GM18502 (cell line): ENCODE results near the gene VAC14.
"Not testable (repeated sequence)": the region's sequence is repeated elsewhere in the genome, so short reads cannot be mapped to it uniquely, and the experiment has no call there.

Experiments used
- ATAC-seq: cut with Tn5 transposase; IDR thresholded peaks from one replicate; pipeline ENCODE4 v1.9.1; 2021; ENCODE audit warnings: mild to moderate bottlenecking; ENCODE audit not compliant: unreplicated experiment, poor library complexity

Gene VAC14

DNA sequence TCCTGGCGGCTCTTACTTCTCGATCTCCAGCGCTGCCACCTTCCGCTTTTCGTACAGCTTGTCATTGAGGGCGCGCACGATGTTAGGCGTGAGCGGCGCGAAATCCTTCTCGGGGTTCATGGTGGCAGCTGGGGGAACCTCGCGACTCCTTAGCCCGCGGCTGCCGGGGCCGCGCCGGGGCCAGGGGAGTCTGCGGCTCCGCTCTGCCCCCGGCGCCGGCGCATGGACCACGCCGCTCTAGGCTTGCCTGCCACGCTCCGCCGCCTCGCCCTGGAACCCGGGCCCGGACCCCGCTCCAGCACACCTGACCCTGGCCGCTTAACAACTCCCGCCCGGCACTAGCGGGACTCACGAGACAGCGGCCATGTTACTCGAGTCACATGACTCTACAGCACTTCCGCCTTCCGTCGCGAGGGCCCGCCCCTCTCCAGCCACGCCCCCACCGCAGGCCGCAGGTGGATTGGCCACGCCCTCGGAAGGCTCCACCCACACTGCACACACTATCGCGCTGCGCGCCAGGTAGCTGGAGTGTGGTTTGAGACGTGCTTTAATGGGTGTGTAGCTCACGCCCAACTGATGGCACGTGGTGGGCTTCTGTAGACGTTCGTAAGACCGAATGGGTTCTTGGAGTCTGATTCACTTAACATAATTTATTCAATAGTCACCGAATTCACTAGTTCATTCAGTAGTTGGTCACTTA is at the start of gene VAC14:
Gene VAC14 (minus strand): TSS at position 378 of the 700 bp plus-strand sequence. CDS start 258 bp downstream, at position 120.
- ATAC-seq, result peak; percentile 95

DNA sequence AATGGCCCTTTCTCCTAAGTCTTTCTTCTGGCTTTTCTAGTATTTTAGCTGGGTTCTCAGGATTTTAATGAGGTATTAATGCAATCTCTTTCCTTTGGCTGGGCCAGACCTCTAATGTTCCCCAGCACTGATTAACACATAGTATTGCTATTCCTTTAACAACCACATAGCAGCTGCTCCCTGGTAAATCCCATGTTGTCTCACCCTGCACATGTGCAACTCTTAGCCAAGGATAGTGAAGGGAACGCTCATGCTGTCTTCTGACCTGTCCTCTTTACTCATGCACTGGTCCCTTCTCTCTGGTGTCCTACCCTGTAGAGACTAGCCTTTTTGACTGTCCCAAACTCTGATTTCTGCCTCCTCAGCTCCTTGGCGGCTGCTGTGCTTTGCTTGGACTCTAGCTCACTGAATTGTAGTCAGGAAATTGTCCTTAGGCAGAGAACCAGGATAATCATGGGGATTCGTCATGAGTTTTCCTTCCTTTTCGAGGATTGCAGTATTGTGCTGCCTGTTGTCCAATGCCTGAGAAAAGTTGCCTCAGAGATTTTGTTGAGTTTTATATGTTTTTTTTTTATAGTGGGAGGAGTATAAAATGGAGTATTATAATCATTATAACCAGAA is 22.6 kb upstream of the VAC14 start:
- ATAC-seq, result not testable (repeated sequence)

DNA sequence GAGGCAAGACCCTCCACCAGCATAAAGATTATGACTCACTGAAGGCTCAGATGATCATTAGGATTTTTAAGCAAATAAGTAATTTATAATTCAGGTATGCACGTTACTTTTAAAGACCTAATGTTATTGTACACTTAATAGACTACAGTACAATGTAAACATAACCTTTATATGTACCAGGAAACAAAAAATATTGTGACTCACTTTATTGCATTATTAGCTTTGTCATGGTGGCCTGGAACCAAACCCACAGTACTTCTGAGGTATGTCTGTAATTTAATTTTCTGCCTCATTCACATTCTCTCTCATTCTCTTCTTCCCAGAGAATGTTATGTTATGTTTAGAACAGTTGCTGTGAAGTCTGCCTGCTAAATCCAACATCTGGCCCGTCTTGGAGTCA is 21.8 kb upstream of the VAC14 start:
- ATAC-seq, result not testable (repeated sequence)

DNA sequence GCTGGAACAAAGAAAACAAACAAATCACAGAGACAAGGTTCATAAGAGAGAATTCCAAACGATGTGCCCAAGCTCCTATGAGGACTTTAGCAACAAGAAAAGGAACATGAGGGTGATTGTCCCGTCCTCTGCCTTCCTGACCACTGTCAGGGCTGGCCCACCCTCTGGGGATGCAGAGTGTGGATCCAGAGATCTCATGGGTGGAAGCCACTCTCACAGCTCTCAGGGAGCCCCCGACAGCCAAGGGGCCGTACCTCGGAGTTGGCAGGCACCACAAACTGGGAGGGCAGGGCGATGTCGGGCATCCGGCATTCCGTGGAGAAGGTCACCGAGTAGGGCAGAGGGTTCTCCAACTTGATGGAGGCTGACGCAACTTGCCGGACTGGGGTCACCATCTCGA is 17.1 kb upstream of the VAC14 start:
- ATAC-seq, result not testable (repeated sequence)

DNA sequence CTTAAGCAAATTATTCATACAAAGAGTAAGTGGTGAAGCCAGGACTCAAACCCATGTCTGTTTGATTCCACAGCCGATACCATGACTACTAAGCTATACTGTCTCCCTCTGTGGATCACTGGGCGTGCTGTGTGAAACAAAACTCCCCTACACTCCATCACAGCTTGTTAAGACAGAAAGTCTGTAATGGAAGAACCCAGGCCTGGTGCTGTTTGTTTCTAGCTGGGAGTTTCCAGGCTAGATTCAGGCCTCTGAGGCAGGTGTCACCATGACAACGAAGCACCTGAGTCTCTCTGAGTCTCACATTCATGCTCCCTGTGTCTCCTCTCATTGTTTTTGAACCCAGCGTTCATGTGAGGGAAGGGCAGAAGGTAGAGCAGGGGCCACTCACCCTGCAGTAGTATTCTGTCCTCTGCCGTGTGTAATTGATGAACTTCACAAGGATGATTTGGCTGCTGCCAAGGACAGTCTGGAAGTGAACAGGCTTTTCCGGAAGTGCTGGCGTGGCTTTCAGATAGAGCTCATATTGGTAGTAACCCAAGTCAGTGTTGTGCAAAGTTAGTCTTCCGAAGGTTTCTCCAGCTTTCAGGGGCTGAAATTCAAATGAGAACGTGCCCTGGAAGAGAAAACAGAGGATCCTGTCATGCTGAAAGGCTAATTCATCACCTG is 8.6 kb upstream of the VAC14 start:
- ATAC-seq, result peak; percentile 73

DNA sequence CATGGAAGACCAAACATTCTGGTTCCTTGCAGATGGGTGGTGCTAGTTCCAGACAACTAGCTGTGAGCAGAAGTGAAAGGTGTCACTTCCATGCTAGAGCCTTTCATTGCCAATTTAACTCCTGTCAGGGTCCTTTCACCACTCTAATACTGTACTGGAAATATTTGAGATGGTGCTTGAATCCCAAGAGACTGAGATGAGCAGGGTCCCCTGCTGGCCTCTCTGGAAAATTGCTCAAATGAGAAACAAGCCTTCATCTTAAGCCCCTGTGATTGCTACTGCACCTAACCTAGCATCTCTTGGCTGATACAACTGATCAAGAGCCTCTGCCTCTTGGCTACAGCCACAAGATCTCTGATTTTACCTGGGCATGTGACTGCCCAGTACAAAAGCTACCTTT is 7.4 kb upstream of the VAC14 start:
- ATAC-seq, result no peak

DNA sequence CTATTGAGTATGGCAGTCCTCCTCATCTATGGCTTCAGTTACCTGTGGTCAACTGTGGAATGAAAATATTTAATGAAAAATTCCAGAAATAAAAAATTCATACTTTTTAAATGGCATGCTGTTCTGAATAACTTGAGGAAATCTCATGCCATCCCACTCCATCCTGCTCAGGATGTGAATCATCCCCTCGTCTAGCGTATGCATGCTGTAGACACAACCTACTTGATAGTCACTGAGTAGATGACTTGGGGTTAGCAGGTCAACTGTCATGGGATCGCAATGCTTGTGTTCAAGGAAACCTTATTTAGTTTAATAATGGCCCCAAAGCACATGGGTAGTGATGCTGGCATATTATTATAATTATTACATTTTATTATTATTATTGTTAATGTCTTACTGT is 4.8 kb upstream of the VAC14 start:
- no peak for ATAC-seq

DNA sequence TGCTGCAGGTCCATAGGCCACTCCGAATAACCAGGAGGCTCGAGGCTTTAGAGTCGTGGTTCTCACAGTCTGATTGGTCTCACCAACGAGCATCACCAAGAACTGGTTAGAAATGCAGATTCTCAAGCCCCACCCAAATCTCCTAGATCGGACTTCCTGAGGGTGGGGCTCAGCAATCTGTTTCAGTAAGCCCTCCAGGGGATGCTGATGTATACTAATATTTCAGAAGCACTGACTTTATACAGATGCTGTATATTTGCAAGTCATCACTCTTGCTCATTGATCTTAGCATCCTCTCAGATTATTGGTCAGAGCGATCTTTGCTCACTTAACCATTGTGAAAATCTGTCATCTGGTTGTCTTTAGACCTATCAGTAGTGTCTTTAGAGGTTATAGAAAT is 4.4 kb upstream of the VAC14 start:
- no peak for ATAC-seq

DNA sequence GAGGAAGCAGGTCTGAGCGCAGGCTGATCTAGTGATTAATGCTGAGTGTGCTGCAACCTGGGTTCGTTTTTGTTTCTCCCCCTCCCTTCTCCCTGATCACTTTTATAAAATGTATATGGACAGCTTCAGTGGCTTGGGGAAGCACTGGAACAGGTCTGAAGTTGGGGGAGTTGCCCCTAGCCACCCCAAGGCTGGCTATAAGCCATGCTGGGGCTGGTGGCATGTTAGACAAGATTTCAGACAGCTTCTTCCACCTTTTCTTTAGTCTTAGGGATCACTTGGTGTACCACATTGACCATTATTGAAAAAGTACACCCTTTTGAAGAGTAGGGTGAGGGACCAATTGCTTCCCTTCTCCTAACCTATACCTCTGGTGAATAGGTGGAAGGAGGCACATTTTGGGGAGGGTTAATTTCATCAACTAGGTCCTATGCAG is 3.8 kb upstream of the VAC14 start:
- ATAC-seq, result no peak

DNA sequence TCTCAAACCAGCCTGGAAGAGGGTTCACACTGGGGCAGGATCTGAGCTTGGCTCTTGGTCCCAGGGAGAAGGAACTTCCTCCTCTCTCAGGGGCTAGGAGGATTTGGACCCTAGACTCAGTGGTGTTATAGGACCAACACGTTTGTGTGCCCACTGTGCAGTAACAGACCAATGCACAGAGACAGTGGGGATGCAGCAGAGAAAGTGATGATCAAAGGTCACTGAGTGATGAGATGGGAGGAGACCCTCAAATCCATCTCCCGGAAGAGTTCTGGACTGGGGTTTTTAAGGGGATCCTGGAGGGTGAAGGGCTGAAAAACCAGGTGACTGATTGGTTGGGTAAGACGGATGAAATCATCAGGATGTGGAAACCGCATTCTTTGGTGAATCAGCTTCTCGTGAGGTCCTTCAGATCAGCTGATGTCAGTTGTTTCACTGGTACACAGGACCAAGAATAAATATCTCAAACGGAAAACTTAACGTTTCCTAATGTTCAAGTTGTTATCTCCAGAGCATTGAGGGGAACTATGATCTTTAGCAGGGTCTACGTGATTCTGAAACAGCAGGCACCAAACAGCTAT is 3.3 kb upstream of the VAC14 start:
- ATAC-seq, result no peak

DNA sequence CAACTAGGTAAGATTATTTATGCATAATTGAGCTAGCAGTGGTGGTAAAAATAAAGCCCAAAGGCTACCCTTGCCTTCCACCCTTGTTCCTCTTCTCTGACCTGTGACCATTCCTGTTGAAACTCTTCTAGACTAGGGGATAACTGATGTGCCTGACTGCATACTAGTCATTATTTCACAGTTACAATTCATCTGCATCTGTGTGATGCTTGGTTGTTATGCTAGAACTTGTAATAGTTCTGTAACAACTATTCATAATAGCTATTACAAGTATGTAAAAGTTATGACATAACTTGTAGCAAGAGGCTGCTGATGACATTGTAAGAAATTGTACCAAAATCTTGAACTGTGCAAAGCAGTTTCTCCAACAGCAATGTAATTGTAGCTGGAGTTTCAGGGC is 2.4 kb upstream of the VAC14 start:
- no peak for ATAC-seq

DNA sequence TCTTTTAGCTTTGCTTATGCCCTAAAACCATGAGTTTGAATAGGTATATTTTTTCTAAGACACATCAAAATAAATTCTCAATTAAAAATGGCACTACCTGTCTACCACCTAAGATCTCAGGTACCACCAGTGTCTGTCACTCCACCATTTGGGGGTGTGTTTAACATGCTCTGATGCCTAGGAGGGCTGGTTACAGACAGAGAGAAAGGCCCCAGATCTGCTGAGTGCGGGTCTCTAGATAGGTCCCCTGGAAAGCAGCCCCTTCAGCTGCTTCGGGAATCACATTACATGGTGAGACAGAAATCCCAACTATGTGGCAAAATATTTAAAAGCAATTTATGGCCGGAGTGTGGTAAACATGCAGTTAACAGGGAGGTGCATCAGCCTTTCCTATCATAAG is 653 bp upstream of the VAC14 start:
- ATAC-seq, result no peak

DNA sequence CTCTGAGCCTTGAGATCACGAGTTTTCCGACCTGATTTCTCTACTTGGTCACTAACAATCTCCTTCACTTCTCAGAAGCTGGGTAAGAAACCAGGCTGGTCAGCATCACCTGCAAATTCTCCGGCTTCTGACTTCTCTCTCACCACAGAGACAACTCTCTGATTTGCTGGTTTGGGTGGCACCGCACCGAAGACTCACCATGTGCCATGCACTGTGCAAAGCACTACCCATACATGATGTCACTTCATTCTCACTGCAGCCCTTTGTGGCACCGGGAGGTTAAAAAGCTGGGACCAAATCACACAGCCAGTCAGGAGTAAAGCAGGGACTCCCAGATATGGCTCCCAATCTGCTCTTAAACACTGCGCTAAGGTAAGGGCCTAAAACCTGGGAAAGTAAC is 647 bp downstream of the VAC14 start:
- ATAC-seq, result no peak

DNA sequence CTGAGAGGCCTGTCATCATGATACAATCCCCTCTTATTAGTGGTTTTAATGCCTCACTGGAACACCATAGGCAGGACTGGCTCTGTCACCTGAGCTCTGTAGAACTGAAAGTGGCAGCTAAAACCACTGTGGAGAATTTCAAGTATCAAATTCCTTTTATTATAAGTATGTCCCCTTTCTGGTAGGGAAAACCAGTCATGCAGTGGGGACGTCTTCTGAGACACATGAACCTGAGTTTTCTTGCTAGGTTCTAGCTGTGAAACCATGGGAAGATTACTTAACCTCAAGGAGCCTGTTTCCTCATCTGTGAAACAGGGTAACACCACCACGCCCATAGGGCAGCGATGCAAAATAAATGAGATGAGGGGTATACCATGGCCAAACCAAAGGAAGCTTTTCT is 4.7 kb downstream of the VAC14 start:
- ATAC-seq, result no peak

DNA sequence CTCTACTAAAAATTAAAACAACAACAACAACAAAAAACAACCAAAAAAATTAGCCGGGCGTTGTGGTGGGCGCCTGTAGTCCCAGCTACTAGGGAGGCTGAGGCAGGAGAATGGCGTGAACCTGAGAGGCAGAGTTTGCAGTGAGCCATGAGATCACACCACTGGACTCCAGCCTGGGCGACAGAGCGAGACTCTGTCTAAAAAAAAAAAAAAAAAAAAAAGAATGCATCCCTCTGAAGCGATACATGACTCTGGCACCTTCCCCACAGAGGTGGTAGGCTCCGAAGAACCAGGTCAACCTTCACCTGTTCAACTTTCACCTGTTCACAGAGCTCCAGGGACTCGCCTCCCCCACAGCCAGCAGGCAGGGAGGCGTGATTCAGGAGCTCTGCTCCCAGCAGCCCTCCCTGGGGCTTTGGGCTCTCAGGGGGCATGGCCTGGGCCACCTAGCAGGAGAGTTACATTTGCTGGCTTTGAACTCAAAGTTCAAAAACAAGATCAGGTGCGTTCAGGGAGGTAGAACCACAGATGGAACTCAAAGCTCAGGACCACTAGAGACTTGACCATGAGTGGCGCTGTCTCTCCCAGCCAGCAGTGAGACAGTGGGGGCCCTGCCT is 5.6 kb downstream of the VAC14 start:
- ATAC-seq, result no peak

DNA sequence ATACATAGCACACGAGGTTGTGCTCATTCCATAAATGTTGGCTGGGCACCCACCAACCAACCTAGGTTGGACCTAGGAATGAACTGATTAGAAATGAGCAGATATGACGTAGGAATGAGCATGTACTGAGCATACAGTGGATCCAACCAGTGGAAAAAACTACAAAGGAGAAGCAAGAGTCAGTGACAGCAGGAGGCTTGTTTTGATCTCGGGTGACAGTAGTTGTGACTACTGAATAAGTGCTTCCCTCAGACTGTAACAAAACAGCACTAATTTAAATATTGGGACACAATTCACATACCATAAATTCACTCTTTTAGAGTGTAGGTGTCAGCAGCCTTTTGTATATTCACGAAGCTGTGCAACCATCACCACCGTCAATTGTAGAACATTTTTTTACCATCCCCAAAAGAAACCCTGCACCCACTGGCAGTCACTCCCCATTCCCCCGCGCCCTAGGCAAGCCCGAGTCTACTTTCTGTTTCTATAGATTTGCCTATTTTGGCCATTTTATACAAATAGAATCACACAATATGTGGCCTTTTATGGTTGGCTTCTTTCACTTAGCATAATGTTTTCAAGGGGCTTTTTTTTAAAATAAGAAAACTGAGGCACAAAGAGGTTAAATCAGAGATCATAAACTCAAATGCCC is 7.0 kb downstream of the VAC14 start:
- peak; percentile 58 for ATAC-seq

DNA sequence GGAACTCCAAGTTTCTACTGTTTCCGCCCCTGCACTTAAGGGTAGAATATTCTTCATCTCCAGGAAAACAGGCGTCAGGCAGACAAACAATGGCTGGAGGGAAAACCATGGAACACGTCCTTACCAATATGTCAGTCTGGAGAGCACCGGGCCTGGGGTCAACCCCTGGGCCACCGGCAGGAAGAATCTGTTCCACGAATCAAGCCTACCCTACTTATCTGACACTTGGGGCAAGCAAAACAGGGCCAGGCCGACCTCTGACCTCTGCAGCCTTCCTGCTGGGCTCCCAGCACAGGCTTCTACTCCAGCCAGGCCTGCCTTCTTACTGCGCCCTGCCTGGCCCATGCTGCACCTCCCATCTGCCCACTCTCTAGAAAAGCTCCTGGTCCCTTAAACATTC is 10.1 kb downstream of the VAC14 start:
- ATAC-seq, result no peak

DNA sequence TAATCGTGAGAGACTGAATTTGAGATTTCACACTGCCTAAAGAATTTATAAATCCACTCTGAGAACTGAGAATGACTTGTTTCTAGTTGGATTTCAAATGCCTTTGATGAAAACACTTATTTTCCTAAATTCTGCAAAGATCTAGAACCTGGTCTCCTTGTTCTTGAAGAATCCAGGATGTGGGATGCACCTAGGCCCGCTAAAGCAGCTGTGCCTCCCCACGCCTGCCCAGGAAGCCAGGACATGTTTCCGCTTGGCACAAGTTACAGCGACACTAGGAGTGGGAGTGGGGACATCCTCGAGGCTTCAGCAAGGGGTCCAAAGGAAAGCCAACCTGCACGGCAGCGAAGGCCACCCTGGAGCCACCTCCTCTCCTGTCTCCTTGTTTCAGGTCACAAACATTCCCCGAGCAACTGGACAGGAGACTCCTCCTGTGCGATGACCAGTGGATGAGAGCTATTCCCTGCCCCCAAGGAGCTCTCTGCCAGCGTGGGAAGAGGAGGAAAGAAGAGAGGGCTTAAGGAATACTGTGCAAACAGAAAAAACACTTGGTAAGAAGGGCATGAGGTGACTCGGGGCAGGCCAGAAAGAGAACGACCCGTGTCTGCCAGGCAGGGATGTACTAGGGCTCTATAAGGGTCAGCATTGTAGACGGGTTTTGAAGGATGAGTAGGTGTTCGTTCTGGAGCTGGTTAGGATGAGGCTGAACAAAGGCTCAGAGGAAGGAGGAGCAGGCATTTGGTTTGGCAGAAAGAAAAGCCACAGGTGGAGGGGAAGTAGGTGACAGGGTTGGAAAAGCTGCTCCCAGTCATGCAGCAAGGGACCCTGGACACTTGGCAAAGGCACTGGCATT is 11.1 kb downstream of the VAC14 start:
- no peak for ATAC-seq
